HG03342 (cell line): ENCODE data around the gene APP.
"Not testable (repeated sequence)": the region's sequence is repeated elsewhere in the genome, so short reads cannot be mapped to it uniquely, and the experiment has no call there.

Experiments
- ATAC-seq: cut with Tn5 transposase; IDR thresholded peaks from one replicate; pipeline ENCODE4 v1.9.1; 2021; ENCODE audit warnings: mild to moderate bottlenecking, moderate library complexity; ENCODE audit not compliant: unreplicated experiment

APP gene

GRCh38 chr21:25953659-25954058 lies 216.9 kb downstream of the APP start:
- ATAC-seq = no peak

GRCh38 chr21:25953196-25953595 lies 217.4 kb downstream of the APP start:
- no peak for ATAC-seq

- no peak for ATAC-seq
Measured at GRCh38 chr21:25952306-25952705, 218.3 kb downstream of the APP start.

DNA sequence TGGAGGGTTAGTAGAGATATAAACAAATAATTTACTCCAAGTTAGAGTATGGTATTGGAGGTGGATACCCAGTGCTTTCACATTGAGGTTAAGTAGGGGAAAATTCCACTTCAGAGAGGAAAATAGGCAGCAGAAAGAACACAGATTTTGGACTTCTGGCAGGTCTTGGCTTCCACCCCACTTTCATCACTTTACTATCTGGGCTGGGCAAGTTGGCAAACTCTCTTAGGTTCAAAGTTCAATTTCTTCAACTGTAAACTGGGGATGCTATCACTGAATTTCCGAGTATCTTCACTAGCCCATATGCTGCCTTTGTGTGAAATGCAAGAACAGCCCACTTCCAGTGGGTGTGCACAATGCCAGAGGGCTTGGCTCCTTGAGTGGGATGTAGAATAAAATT lies 220.9 kb downstream of the APP start:
- no peak for ATAC-seq

DNA sequence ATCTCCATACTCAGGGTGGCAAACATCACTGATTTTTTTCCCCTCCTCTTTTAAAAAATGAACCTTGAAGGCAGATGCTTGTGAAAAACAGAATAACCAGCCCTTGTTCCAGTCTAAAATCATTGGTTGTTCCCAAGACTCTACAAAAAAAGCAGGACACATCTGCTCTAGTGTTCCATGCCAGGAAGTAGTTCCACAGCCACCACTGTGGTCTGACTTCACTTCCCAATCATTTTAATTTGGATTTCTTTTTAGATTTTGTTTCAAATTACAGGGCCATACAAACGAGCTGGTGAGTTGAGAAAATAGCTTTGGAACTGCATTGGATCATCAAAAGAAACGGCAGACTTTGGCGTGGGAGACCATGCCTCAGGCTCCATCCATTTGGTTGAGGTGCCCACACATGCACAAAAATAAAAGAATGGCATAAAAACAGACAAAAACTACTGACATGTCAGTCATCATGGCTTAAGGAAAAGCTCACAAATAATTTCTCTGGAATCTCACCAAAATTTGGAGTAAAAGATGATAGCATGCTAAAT lies 225.8 kb downstream of the APP start:
- no peak for ATAC-seq

DNA sequence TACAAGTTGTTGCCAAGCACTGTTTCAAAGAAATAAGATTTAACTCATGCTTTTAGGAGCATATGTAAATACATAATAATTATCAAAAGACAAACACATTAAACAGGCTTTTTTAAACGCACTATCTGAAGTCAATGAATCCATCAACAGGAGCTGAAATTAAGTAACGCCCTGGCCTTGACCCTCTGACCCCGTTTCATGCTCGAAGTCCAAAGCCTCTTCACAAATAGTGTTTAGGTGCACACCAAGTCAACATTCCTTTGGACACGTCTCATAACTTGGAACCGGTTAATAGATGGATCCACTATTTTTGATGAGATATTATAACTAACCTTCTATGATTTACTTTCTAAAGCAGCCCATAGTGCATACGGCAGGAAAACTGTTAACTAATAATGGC lies 226.5 kb downstream of the APP start:
- ATAC-seq = no peak

- no peak for ATAC-seq
Measured at GRCh38 chr21:25942135-25942534, 228.4 kb downstream of the APP start.

DNA sequence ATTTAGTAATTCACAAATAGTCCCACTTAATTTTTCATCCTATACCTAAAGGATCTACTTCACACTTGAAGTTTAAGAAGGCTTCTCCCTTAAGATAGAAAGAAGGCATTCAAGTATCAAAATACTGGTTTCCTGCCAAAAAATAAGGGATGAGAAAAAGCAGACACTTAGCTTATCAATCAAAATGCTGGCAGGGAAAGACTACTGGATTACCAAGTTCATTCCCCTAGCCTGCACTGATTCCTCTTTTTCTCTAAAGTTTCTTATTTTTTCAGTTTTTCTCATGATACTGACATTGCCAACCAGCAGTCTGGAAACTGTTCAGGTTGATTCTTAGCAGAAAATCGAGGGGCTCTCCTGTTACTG lies 231.2 kb downstream of the APP start:
- ATAC-seq = no peak

DNA sequence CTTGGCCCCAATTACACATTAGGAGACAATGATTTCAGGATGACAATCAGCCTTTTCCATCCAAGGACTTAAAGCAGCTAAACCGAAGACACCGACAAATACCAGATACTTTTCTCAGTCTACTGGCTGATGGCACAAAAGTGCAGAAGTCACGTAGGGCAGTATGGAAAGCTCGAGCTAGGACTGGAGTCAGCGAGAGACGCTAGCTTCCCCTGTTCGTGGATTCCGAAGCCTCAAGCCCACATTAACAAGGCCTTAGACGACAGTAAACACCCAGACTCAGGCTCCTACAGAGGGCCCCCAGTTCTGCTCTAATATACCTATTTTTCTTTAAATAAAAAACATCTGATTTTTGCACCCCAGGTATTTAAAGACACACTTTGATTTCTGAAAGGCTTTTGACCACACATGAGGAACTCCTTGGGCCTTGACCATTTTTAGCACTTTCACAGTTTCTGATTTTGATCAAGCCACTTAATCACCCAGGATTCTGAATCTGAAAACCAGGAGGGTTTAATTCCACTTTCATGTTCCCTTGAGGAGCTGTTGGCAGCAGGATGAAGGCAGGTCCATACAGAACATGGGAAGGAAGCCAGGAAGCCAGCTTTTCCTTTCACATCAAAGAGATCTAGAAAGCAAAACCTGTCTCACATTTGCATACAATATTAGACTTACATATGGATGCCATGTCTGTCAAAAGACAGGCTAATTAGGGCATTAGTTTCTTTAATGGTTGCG lies 231.7 kb downstream of the APP start:
- no peak for ATAC-seq

- ATAC-seq = no peak
Measured at GRCh38 chr21:25936776-25937175, 233.8 kb downstream of the APP start.

DNA sequence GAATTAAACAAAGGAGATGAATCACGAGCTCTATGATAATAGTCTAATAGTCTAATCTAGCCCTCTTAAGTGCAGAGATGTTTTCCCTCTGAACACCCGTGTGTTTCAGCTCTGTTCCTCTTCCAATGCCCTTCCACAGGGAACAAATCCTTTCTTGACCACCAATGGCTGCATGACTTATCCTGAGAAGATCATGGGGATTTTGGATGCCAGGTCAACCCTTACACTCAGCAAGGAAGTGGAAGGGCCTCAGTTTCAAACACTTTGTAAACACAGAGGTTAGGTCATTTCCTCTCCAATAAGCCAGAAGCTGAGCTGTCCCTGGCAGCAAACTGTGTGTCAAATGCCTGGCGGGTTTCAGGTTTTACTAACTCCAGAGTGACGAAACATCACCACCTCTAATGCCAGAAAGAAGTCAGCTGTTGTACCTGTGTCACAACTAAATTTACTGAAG lies 235.8 kb downstream of the APP start:
- no peak for ATAC-seq

- ATAC-seq = no peak
Measured at GRCh38 chr21:25934130-25934529, 236.4 kb downstream of the APP start.

GRCh38 chr21:25931765-25932164 lies 238.8 kb downstream of the APP start:
- ATAC-seq = no peak

- ATAC-seq = no peak
Measured at GRCh38 chr21:25929856-25930520, 240.6 kb downstream of the APP start.

GRCh38 chr21:25927195-25927880 lies 243.2 kb downstream of the APP start:
- ATAC-seq = no peak

DNA sequence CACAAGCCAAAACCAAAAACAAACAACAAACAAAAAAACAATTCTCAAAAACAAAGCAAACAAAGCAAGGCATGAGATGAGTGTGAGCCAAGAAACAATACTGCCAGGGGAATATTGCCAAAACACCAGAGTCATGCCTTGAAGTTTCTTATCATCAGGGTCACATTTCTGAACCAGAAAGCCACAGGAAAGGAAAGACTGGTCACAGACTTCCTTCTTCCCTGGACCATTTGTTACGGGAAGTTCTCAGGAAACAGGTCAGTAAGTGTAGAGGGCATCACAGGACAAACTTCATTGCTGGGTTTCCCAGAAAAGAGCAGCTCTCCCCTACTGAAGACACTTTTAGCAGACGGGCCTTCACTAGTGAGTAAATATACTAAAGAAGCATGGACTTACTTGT lies 244.6 kb downstream of the APP start:
- no peak for ATAC-seq

DNA sequence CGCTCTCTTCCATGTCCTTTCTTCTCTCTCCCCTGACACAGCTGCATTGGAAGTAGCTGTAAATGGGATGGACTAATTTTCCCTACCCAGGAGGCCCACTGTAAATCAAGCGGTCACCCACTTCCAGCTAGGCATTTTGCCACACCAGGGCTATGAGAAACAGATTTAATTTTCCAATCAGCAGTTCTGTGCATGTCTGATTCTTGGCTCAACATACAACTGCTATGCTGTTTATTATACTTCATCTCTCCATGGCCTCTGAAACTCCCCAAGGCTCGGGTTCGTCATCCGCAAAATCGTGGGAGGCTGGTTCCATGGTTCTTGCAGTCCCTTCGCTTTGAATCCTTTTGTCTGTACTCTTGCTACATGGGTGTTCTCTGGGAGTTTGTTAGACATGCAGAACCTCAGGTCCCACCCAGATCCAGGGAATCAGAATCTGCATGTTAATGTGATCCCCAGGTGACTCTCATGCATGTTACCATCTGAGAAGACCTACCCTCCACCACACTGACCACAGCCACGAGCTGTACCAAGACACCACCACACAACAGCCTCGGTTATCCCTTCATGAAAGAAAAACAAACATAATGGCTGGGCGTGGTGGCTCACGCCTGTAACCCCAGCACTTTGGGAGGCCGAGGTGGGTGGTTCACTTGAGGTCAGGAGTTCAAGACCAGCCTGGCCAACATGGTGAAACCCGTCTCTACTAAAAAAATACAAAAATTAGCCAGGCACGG lies 245.3 kb downstream of the APP start:
- ATAC-seq = no peak

DNA sequence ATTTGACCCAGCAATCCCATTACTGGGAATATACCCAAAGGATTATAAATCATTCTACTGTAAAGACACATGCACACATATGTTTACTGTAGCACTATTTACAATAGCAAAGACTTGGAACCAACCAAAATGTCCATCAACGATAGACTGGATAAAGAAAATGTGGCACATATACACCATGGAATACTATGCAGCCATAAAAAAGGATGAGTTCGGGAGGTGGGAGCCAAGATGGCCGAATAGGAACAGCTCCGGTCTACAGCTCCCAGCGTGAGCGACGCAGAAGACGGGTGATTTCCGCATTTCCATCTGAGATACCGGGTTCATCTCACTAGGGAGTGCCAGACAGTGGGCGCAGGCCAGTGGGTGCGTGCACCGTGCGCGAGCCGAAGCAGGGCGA lies 252.4 kb downstream of the APP start:
- ATAC-seq = not testable (repeated sequence)

- ATAC-seq = no peak
Measured at GRCh38 chr21:25916226-25916625, 254.3 kb downstream of the APP start.

- no peak for ATAC-seq
Measured at GRCh38 chr21:25913479-25913878, 257.1 kb downstream of the APP start.

GRCh38 chr21:25912402-25912746 lies 258.2 kb downstream of the APP start:
- ATAC-seq = no peak
